CD4-positive, alpha-beta T cell treated with Interleukin-17A for 1 hour (primary cell): Measurements from ENCODE around the gene HECW1.

Experiments
- DNase-seq: peaks from one replicate; pipeline ENCODE4 v3.0.0-alpha.2; 2020

The HECW1 gene

DNA sequence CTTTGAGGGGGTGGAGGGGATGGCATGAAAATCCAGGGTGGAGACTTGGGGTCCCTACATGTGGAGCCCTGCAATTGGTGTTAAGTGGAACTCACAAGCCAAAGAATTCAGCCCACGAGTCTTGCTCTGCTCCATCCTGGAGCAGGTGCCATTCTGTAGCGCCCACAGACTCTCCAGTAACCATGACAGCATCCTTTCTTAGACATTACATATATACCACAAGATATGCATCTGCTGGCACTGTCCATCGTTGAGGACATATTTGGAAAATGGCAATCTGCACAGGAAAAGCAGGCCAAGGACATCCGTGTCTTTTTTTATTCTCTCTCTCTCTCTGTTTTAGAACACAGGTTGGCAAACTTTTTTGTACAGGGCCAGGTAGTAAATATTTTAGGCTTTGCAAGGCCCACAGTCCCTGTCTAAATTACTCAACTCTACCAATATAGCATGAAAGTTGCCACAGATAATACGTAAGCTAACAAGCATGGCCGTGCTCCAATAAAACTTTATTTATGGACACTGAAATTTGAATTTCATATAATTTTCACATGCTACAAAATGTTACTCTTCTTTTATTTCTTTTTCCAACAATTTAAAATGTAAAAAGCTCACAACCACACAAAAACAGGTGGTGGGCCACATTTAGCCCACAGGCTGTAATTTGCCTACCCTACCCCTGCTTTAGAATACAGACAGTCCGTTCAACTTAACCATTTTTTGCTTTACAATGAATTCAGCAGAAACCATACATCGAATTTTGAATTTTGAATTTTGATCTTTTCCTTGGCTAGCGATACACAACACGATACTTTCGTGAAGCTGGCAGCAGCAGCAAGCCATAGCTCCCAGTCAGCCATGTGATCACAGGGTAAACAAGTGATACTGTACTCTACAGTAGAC, 329.0 kb downstream of the HECW1 start:
- no peak for DNase-seq

DNA sequence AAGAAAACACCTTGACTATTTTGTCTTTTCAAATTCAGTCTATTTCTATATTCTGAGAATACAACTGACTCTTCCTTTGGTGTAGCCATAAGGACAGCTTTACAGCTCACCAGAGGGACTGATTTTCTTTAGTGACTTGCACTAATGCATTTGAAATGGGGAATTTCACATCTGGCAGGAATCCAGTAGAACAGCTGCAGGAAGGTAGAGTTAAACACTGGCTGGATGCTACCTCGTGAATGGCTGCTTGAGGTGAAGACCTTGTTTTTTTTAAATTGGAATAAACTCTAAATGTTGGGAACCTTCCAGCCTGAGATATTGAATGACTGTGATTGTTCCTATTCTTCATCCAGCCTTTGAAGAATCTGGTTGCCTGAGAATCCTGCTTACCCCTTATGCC, 330.9 kb downstream of the HECW1 start:
- no peak for DNase-seq

DNA sequence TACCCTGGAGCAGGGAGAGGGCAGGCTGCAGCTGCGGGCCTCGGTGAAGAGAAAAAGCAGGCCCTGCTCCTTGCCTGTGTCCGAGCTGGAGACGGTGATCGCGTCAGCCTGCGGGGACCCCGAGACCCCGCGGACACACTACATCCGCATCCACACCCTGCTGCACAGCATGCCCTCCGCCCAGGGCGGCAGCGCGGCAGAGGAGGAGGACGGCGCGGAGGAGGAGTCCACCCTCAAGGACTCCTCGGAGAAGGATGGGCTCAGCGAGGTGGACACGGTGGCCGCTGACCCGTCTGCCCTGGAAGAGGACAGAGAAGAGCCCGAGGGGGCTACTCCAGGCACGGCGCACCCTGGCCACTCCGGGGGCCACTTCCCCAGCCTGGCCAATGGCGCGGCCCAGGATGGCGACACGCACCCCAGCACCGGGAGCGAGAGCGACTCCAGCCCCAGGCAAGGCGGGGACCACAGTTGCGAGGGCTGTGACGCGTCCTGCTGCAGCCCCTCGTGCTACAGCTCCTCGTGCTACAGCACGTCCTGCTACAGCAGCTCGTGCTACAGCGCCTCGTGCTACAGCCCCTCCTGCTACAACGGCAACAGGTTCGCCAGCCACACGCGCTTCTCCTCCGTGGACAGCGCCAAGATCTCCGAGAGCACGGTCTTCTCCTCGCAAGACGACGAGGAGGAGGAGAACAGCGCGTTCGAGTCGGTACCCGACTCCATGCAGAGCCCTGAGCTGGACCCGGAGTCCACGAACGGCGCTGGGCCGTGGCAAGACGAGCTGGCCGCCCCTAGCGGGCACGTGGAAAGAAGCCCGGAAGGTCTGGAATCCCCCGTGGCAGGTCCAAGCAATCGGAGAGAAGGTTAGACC, 332.5 kb downstream of the HECW1 start:
- DNase-seq, result no peak

DNA sequence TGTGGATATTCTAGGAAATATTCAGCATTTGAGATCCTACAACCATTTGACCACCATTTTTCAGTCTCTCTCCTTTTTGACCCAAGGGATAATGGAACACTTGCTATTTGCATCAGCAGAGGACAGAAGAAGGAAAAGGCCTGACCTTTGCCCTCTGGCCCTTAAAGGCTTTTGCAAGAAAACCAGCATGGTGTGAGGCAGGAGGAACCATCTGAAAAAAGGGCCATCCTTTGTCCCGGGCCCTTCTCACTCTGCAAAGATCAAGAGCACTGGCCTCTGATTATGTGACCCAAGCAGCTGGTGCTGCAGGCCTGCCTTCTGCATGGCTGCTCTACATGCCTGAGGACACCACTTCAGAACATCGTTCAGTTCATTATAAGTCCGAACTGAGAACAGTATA, 337.1 kb downstream of the HECW1 start:
- no peak for DNase-seq

DNA sequence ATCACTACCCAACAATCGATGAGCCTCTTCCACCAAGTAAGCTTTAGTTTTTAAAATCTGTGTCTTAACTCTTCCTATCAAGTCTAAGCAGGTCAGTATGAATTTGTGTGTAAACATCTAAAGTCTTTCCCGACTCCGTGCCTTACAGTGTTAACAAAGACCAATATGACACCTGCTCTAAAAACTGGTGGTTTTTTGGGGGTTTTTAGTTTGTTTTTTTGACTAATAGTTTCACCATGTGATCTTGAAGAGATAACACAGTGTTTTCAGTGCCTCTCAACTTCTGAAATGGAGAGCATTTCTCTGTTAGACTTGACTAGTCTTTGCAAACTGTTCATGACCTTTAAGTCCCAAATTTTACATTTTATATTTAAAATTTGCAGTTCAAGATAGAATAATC, 338.4 kb downstream of the HECW1 start:
- no peak for DNase-seq

- DNase-seq, result no peak
Observed at GRCh38 chr7:43454936-43455518, 342.6 kb downstream of the HECW1 start.

DNA sequence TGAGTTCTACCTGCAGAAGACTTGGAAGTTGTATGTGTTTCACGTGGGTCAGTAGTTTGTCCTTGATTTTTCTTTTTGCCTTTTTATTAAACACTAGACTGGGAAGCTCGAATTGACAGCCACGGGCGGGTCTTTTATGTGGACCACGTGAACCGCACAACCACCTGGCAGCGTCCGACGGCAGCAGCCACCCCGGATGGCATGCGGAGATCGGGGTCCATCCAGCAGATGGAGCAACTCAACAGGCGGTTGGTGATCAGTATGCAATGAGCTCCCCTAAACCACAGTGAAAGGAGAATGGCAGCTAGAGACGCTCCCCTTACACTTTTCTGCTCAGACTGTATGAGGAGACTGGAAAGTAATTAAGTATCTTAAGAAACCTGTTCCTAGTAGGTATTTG, 343.8 kb downstream of the HECW1 start:
- no peak for DNase-seq

GRCh38 chr7:43458330-43459018, 346.0 kb downstream of the HECW1 start:
- no peak for DNase-seq

- DNase-seq, result no peak
Observed at GRCh38 chr7:43459019-43459337, 346.5 kb downstream of the HECW1 start.

DNA sequence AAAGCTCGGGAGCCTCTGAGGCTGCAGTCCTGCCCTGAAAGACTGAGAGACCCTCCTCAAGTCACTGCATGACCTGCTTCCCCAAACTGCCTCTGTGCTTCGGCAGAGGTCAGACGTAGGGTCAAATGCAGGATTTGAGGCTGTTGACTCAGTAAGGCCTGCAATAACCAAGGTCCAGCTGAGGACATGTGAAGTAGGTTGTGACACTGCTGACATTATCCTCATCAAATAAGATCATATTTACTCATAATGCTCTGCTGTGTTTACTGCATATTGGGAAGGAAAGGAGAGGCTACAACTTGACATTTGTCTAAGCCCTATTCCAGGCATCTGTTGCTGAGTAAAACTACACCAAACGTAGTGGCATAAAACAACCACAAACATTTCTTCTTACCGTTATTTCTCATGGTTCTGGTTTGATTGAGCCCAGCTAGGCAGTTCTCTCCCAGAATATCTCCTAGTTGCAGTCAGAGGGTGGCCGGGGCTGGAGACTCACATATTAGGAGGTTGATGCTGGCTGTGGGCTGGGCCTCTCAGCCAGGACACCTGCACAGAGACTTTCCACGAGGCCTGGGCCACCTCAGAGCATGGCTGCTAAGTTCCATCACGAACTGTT, 348.4 kb downstream of the HECW1 start:
- no peak for DNase-seq

GRCh38 chr7:43461349-43462024, 349.0 kb downstream of the HECW1 start:
- DNase-seq, result no peak

GRCh38 chr7:43462836-43463235, 350.4 kb downstream of the HECW1 start:
- DNase-seq, result no peak

- no peak for DNase-seq
Observed at GRCh38 chr7:43463401-43463980, 351.0 kb downstream of the HECW1 start.

GRCh38 chr7:43465581-43466554, 353.4 kb downstream of the HECW1 start:
- no peak for DNase-seq

- no peak for DNase-seq
Observed at GRCh38 chr7:43467406-43467805, 355.0 kb downstream of the HECW1 start.

DNA sequence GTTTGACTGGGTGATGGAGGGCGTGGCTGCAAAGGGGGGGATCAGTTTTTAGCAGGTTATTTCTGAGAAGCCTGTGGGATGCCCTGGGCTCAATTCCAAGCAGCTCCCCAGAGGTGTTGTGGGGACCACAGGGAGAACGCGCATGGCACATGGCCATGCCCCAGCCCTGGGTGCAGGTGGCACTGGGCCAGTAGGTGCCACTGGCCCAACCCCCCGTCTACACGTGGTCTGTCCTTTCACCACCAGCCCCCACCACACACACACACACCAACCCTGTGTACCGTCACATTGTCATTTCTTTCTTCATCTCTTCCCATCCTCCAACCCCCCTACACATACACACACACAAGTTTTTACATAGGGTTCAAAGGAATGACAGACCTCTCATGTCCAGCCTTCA, 355.4 kb downstream of the HECW1 start:
- DNase-seq, result no peak

DNA sequence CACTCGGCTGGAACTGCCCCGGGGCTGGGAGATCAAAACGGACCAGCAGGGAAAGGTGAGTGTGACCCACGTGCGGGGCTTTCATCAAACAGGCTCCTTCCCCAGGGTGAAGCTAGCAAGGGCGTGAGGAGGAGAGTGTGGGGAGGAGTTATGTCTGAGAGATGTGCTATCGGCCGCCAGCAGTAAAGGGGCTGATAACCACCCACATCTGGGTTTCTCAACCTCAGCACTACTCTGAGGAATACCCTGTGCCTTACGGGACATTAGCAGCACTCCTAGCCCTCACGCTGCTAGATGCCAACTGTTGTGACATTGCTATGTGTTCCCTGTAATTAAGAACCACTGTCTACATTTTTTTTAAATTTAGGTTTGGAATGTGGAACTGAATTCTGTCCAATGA, 356.6 kb downstream of the HECW1 start:
- DNase-seq, result no peak

DNA sequence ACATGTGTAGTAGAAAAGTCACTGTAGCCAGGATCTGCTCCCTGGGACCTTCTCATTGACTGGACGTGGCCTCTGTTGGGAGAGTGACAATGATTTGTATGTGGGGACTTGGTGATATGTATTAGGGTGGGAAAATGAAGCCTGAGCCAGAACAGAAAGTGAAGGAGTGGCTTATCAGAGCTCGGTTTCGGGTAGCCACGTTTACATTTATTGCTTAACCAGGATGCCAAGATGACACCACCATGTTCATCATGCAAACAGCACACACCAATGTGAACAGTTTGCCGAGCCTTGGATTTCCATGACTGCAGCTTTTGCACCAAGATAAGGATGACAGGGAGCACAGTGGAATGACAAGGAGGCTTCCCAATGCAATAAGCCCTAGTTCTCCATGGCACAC, 357.7 kb downstream of the HECW1 start:
- no peak for DNase-seq

GRCh38 chr7:43475983-43476382, 363.5 kb downstream of the HECW1 start:
- DNase-seq, result no peak

DNA sequence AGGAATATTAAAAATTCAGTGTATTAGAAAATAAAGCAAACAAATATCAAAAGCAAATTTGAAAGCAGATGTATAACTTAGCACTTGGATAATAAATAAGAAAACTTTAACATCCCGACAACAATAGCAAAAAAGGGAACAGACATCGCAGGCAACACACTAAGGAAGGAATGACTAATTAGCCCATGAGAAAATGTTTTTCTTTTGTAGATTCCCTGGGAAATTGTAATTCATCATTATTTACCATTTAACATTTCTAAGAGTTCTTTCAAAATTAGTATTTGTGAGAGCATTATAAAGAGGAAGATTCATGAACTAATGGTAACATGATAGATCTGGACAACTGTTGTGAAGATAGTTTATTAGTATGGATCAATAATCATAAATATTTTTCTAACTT, 364.4 kb downstream of the HECW1 start:
- no peak for DNase-seq

DNA sequence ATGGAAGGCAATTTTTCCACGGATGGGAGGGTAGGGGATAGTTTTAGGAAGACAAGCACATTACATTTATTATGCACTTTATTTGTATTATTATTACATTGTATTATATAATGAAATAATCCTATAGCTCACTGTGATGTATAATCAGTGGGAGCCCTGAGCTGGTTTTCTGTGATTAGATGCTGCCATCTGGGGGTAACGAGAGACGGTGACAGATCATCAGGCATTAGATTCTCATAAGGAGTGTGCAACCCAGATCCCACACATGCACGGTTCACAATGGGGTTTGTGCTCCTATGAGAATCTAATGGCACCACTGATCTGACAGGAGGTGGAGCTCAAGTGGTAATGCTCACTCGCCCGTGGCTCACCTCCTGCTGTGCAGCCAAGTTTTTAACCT, 366.6 kb downstream of the HECW1 start:
- DNase-seq, result no peak
